DND-41 (cell line): ENCODE data around the gene BCAS3.

ENCODE experiments used
- ATAC-seq: fragments of 200-7000 bp; cut with Tn5 transposase; 3 replicates; pipeline ENCODE4 v1.9.1; 2021; ENCODE audit warnings: low read depth; ENCODE audit not compliant: insufficient read depth
- DNase-seq: peaks from one replicate; pipeline ENCODE4 v3.0.0-alpha.2; 2020
- H2AFZ ChIP-seq: 2 replicates; pipeline ENCODE4 v1.6.0; 2012; ENCODE audit warnings: low read depth, low read length
- H3K27ac ChIP-seq: 2 replicates; pipeline ENCODE4 v1.5.1; 2012; ENCODE audit warnings: low read length, inconsistent platforms
- H3K27me3 ChIP-seq: fragments of 200-600 bp; sonication (generic); 2 replicates; pipeline ENCODE4 v1.6.0; 2012; ENCODE audit warnings: low read length, mild to moderate bottlenecking, inconsistent platforms; ENCODE audit not compliant: insufficient read depth, poor library complexity
- H3K36me3 ChIP-seq: 2 replicates; pipeline ENCODE4 v1.5.1; 2012; ENCODE audit warnings: low read length, inconsistent platforms; ENCODE audit not compliant: insufficient read depth
- H3K4me1 ChIP-seq: 2 replicates; pipeline ENCODE4 v1.5.1; 2012; ENCODE audit warnings: mild to moderate bottlenecking, low read length; ENCODE audit not compliant: insufficient read depth
- H3K4me2 ChIP-seq: 2 replicates; pipeline ENCODE4 v1.6.0; 2012; ENCODE audit warnings: mild to moderate bottlenecking, moderate library complexity, low read length, inconsistent platforms; ENCODE audit not compliant: insufficient read depth
- H3K4me3 ChIP-seq, 2 experiments: fragments of 200-600 bp in 1 of 2; shearing (Covaris generic) in 1 of 2; 2 replicates each; pipeline ENCODE4 v1.5.1; 2012 to 2016; ENCODE audit warnings: inconsistent platforms in 2 of 2, low read length in 2 of 2, mild to moderate bottlenecking in 2 of 2, low read depth in 1 of 2, moderate library complexity in 1 of 2
- H3K79me2 ChIP-seq: 2 replicates; pipeline ENCODE4 v1.6.0; 2012; ENCODE audit warnings: low read length, inconsistent platforms; ENCODE audit not compliant: insufficient read depth
- H3K9ac ChIP-seq: 2 replicates; pipeline ENCODE4 v1.6.0; 2012; ENCODE audit warnings: low read depth, mild to moderate bottlenecking, inconsistent platforms, low read length, moderate library complexity
- H3K9me3 ChIP-seq: 2 replicates; pipeline ENCODE4 v1.5.1; 2012; ENCODE audit warnings: low read length, moderate library complexity, mild to moderate bottlenecking, inconsistent platforms; ENCODE audit not compliant: insufficient read depth, severe bottlenecking
- H4K20me1 ChIP-seq: 2 replicates; pipeline ENCODE4 v1.6.0; 2012; ENCODE audit warnings: low read length; ENCODE audit not compliant: insufficient read depth
- EZH2 ChIP-seq: IDR thresholded peaks from 3 replicates; pipeline ENCODE4 v1.6.1; 2012; ENCODE audit warnings: borderline replicate concordance, low read depth, mild to moderate bottlenecking, moderate library complexity, low read length, inconsistent platforms; ENCODE audit not compliant: severe bottlenecking
- TF ChIP-seq, protein P1 (sequence below): IDR thresholded peaks from 2 replicates; pipeline ENCODE4 v1.5.1; 2012; ENCODE audit warnings: borderline replicate concordance, low read length, moderate library complexity, mild to moderate bottlenecking; ENCODE audit not compliant: poor library complexity, severe bottlenecking; ENCODE audit errors: extremely low read depth

The BCAS3 gene

DNA sequence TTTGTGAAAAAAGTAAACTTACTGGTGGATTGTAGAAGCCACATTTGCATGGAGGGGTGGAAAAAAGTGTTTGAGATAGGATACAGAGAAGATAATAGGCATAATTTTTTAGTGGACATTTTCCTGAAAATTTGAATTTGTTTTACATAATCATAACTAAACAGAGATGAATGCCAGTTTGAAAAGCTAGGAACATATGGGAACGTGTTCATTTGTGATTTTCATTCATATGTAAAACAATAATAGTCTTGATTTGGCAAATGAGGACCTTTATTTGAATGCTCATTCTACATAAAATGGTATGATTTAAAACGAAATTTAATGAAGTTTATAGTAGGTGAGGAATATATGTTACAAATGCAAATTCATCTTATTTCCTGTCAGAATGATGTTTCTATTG, 263.9 kb downstream of the BCAS3 start:
- no peaks in the 10 kb centered on the region for H3K36me3 ChIP-seq
- H3K9ac ChIP-seq, result no peak overlapping the region
- no peaks in the 10 kb centered on the region for H3K9me3 ChIP-seq
- no peak overlapping the region for H2AFZ ChIP-seq
- H3K4me2 ChIP-seq, result no peak overlapping the region
- no peak overlapping the region for H3K4me3 ChIP-seq
- no peak overlapping the region for H3K27ac ChIP-seq
- no peak for TF ChIP-seq EZH2
- TF ChIP-seq, protein P1, sequence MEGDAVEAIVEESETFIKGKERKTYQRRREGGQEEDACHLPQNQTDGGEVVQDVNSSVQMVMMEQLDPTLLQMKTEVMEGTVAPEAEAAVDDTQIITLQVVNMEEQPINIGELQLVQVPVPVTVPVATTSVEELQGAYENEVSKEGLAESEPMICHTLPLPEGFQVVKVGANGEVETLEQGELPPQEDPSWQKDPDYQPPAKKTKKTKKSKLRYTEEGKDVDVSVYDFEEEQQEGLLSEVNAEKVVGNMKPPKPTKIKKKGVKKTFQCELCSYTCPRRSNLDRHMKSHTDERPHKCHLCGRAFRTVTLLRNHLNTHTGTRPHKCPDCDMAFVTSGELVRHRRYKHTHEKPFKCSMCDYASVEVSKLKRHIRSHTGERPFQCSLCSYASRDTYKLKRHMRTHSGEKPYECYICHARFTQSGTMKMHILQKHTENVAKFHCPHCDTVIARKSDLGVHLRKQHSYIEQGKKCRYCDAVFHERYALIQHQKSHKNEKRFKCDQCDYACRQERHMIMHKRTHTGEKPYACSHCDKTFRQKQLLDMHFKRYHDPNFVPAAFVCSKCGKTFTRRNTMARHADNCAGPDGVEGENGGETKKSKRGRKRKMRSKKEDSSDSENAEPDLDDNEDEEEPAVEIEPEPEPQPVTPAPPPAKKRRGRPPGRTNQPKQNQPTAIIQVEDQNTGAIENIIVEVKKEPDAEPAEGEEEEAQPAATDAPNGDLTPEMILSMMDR, result no peak
- no peaks in the 10 kb centered on the region for H3K27me3 ChIP-seq
- no peak for ATAC-seq
- no peaks in the 10 kb centered on the region for H3K79me2 ChIP-seq
- no peak for DNase-seq
- H4K20me1 ChIP-seq, result no peaks in the 10 kb centered on the region
- H3K4me1 ChIP-seq, result no peaks in the 10 kb centered on the region

DNA sequence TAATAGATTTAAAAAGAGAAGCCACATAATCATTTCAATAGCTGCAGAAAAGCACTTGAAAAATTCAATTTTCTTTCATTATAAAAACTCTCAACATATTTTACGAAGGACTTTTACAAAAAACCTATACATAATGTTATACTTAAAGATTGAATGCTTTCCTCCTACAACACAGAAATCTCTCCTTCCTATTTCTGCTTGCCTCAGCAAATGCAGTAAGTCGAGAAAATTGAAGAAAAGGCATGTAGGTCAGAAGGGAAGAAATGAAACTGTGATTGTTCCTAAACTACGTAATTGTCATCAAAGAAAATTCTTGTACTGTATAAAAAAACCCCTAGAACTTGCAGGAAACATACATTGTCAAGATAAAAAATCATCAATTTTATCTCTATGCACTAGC, 267.1 kb downstream of the BCAS3 start:
- Histone ChIP-seq H3K27ac (no peak overlapping the region), H3K36me3 (no peaks in the 10 kb centered on the region), H3K9me3 (no peaks in the 10 kb centered on the region), H3K79me2 (no peaks in the 10 kb centered on the region), H3K4me3 (no peak overlapping the region), H3K27me3 (no peaks in the 10 kb centered on the region), H3K9ac (no peak overlapping the region), H4K20me1 (no peaks in the 10 kb centered on the region), H2AFZ (no peak overlapping the region), H3K4me1 (no peaks in the 10 kb centered on the region), H3K4me2 (no peak overlapping the region)
- TF ChIP-seq EZH2, result no peak
- TF ChIP-seq, protein P1, result no peak
- DNase-seq, result no peak
- ATAC-seq, result no peak

DNA sequence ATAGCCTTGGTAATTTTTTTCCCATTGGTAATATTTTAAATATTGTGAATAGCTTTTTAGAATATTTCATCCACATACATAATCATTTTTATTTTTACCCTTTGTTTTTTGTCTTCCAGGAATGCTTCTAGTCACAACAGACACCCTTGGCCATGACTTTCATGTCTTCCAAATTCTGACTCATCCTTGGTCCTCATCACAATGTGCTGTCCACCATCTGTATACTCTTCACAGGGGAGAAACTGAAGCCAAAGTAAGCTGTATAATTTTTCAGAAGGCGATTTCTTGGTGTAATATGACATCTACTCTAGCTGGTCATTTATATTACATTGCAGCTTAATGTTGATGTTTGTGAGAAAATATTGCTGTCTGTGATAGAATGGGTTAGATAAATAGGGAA, 269.4 kb downstream of the BCAS3 start:
- no peak overlapping the region for H2AFZ ChIP-seq
- ATAC-seq, result no peak
- no peak overlapping the region for H3K4me3 ChIP-seq
- H3K36me3 ChIP-seq, result no peaks in the 10 kb centered on the region
- no peak for TF ChIP-seq EZH2
- TF ChIP-seq, protein P1, result no peak
- H3K27ac ChIP-seq, result no peak overlapping the region
- no peaks in the 10 kb centered on the region for H3K9me3 ChIP-seq
- no peak overlapping the region for H3K4me2 ChIP-seq
- no peaks in the 10 kb centered on the region for H3K79me2 ChIP-seq
- H3K4me1 ChIP-seq, result no peaks in the 10 kb centered on the region
- no peak overlapping the region for H3K9ac ChIP-seq
- H3K27me3 ChIP-seq, result no peaks in the 10 kb centered on the region
- DNase-seq, result no peak
- H4K20me1 ChIP-seq, result no peaks in the 10 kb centered on the region

DNA sequence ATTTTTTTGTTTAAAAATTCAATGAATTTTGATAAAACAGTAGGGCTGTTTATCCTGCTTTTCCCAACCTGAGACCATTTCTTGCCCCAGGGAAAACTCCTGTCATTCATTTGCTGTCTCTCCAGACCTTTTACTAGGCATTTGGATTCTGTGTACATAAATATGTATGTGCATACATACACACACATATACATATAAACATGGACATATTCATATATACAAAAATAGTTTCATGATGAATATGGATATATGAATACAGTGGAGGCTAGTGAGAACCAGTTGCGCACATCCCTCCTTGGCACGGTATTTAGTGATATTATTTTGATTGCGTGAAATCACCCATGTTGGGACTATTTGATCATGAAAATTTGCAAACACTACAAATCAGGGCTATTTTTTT, 269.9 kb downstream of the BCAS3 start:
- DNase-seq (no peak), ATAC-seq (no peak)
- no peak overlapping the region for H3K4me3 ChIP-seq
- H3K9ac ChIP-seq, result no peak overlapping the region
- H3K27ac ChIP-seq, result no peak overlapping the region
- no peaks in the 10 kb centered on the region for H3K4me1 ChIP-seq
- no peaks in the 10 kb centered on the region for H3K27me3 ChIP-seq
- TF ChIP-seq, protein P1, result no peak
- no peak for TF ChIP-seq EZH2
- no peaks in the 10 kb centered on the region for H3K79me2 ChIP-seq
- no peaks in the 10 kb centered on the region for H3K9me3 ChIP-seq
- no peak overlapping the region for H3K4me2 ChIP-seq
- H2AFZ ChIP-seq, result no peak overlapping the region
- no peaks in the 10 kb centered on the region for H4K20me1 ChIP-seq
- no peaks in the 10 kb centered on the region for H3K36me3 ChIP-seq
